H1 (cell line): ENCODE data around the gene RETSAT. TPM values are rescaled to one million over a fixed set of nuclear protein-coding genes. Genes with fewer than 3 reads are reported as not detected.

Experiments used
- GABPA ChIP-seq: IDR thresholded peaks from 2 replicates; pipeline ENCODE4 v1.6.1; 2011; ENCODE audit warnings: mild to moderate bottlenecking, low read length, moderate library complexity, borderline replicate concordance; ENCODE audit not compliant: insufficient read depth
- KDM1A ChIP-seq: fragments of 200-600, 300-600 bp; sonication (generic); IDR thresholded peaks from 2 replicates; pipeline ENCODE4 v1.7.1; 2016; ENCODE audit warnings: mild to moderate bottlenecking, low read length, borderline replicate concordance
- KDM4A ChIP-seq: IDR thresholded peaks from one replicate; pipeline ENCODE4 v1.7.1; 2012; ENCODE audit warnings: low read depth, mild to moderate bottlenecking, moderate library complexity, low read length, inconsistent platforms; ENCODE audit not compliant: severe bottlenecking
- SAP30 ChIP-seq: fragments of 300-600 bp; sonication (generic); IDR thresholded peaks from 2 replicates; pipeline ENCODE4 v1.7.1; 2012; ENCODE audit warnings: low read length, moderate library complexity, mild to moderate bottlenecking, inconsistent platforms; ENCODE audit not compliant: insufficient read depth, insufficient replicate concordance
- SP1 ChIP-seq: IDR thresholded peaks from 2 replicates; pipeline ENCODE4 v1.6.1; 2011; ENCODE audit warnings: low read depth, low read length
- ZNF274 ChIP-seq: IDR thresholded peaks from 2 replicates; pipeline ENCODE4 v1.7.0; 2012; ENCODE audit warnings: low read length, borderline replicate concordance; ENCODE audit errors: extremely low read depth
- polyA plus RNA-seq, 7 experiments: library from polyadenylated mRNA; depleted of rRNA in 3 of 7; stranded (reverse) in 5 of 7; unstranded in 2 of 7; fragments of >200 nt in 5 of 7; fragments of 200-250 nt in 2 of 7; gene quantifications; 1 replicate in 5 of 7; 2 replicates in 1 of 7; 4 replicates in 1 of 7; pipeline versions ENCODE4 v1.2.1 to v1.2.3, GENCODE V29; 2011 to 2013; ENCODE audit warnings: missing spikeins in 2 of 7, mixed read lengths in 2 of 7
- total RNA-seq: library from RNA; stranded (reverse); fragmentation: NEBNext Ultra II Directional; extraction: Animal tissue kit (Norgen Biotek cat#: 25700); gene quantifications from 2 replicates; pipeline ENCODE4 v1.2.1, GENCODE V29; 2021
- TF ChIP-seq, protein P1 (sequence below): fragments of 300-600 bp; sonication (generic); IDR thresholded peaks from 2 replicates; pipeline ENCODE4 v1.7.1; 2012; ENCODE audit warnings: low read length, moderate library complexity, mild to moderate bottlenecking, inconsistent platforms; ENCODE audit not compliant: insufficient replicate concordance
- TF ChIP-seq, protein P2 (sequence below): IDR thresholded peaks from 2 replicates; pipeline ENCODE4 v1.6.1; 2011; ENCODE audit warnings: low read depth, mild to moderate bottlenecking, low read length; ENCODE audit not compliant: insufficient read depth

RETSAT gene
- total and polyA plus RNA-seq, 2 of the 8 experiments (the other 6 are each of a cell fraction or from before 2014, with no cell fraction given), result 15.8 to 16.7 TPM

- TF ChIP-seq, protein P1, sequence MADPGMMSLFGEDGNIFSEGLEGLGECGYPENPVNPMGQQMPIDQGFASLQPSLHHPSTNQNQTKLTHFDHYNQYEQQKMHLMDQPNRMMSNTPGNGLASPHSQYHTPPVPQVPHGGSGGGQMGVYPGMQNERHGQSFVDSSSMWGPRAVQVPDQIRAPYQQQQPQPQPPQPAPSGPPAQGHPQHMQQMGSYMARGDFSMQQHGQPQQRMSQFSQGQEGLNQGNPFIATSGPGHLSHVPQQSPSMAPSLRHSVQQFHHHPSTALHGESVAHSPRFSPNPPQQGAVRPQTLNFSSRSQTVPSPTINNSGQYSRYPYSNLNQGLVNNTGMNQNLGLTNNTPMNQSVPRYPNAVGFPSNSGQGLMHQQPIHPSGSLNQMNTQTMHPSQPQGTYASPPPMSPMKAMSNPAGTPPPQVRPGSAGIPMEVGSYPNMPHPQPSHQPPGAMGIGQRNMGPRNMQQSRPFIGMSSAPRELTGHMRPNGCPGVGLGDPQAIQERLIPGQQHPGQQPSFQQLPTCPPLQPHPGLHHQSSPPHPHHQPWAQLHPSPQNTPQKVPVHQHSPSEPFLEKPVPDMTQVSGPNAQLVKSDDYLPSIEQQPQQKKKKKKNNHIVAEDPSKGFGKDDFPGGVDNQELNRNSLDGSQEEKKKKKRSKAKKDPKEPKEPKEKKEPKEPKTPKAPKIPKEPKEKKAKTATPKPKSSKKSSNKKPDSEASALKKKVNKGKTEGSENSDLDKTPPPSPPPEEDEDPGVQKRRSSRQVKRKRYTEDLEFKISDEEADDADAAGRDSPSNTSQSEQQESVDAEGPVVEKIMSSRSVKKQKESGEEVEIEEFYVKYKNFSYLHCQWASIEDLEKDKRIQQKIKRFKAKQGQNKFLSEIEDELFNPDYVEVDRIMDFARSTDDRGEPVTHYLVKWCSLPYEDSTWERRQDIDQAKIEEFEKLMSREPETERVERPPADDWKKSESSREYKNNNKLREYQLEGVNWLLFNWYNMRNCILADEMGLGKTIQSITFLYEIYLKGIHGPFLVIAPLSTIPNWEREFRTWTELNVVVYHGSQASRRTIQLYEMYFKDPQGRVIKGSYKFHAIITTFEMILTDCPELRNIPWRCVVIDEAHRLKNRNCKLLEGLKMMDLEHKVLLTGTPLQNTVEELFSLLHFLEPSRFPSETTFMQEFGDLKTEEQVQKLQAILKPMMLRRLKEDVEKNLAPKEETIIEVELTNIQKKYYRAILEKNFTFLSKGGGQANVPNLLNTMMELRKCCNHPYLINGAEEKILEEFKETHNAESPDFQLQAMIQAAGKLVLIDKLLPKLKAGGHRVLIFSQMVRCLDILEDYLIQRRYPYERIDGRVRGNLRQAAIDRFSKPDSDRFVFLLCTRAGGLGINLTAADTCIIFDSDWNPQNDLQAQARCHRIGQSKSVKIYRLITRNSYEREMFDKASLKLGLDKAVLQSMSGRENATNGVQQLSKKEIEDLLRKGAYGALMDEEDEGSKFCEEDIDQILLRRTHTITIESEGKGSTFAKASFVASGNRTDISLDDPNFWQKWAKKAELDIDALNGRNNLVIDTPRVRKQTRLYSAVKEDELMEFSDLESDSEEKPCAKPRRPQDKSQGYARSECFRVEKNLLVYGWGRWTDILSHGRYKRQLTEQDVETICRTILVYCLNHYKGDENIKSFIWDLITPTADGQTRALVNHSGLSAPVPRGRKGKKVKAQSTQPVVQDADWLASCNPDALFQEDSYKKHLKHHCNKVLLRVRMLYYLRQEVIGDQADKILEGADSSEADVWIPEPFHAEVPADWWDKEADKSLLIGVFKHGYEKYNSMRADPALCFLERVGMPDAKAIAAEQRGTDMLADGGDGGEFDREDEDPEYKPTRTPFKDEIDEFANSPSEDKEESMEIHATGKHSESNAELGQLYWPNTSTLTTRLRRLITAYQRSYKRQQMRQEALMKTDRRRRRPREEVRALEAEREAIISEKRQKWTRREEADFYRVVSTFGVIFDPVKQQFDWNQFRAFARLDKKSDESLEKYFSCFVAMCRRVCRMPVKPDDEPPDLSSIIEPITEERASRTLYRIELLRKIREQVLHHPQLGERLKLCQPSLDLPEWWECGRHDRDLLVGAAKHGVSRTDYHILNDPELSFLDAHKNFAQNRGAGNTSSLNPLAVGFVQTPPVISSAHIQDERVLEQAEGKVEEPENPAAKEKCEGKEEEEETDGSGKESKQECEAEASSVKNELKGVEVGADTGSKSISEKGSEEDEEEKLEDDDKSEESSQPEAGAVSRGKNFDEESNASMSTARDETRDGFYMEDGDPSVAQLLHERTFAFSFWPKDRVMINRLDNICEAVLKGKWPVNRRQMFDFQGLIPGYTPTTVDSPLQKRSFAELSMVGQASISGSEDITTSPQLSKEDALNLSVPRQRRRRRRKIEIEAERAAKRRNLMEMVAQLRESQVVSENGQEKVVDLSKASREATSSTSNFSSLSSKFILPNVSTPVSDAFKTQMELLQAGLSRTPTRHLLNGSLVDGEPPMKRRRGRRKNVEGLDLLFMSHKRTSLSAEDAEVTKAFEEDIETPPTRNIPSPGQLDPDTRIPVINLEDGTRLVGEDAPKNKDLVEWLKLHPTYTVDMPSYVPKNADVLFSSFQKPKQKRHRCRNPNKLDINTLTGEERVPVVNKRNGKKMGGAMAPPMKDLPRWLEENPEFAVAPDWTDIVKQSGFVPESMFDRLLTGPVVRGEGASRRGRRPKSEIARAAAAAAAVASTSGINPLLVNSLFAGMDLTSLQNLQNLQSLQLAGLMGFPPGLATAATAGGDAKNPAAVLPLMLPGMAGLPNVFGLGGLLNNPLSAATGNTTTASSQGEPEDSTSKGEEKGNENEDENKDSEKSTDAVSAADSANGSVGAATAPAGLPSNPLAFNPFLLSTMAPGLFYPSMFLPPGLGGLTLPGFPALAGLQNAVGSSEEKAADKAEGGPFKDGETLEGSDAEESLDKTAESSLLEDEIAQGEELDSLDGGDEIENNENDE, result no peak
- TF ChIP-seq, protein P2, sequence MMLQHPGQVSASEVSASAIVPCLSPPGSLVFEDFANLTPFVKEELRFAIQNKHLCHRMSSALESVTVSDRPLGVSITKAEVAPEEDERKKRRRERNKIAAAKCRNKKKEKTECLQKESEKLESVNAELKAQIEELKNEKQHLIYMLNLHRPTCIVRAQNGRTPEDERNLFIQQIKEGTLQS, result no peak
- no peak for TF ChIP-seq GABPA
- TF ChIP-seq KDM1A, result peak; percentile 13; the same call in 1 of the 2 replicates
- TF ChIP-seq KDM4A, result peak; percentile 51
- no peak for TF ChIP-seq SAP30
- TF ChIP-seq SP1, result peak; percentile 61; the same call in 1 of the 2 replicates
- no peak for TF ChIP-seq ZNF274
These were observed at the start of gene RETSAT, which contains the start of gene ELMOD3 (continued) for GRCh38 chr2:85354286-85355072.
